ENCODE results near the gene NDNF. TPM values are rescaled to one million over a fixed set of nuclear protein-coding genes. Genes with fewer than 3 reads are reported as not detected.

NDNF gene
- total and polyA plus RNA-seq, 9 of the 15 experiments (the other 6 are each of a cell fraction or from before 2014, with no cell fraction given): not detected

- TF ChIP-seq ZNF318 (IDR thresholded peaks at IDR 0.05; ENCODE audit: borderline replicate concordance in 1 of 2, low read depth in 1 of 2) (no peak), PRPF4 (IDR thresholded peaks at IDR 0.05; ENCODE audit: insufficient read depth, low read depth, low read length, poor library complexity, severe bottlenecking) (no peak), MECOM (CRISPR knock-in tag; IDR thresholded peaks at IDR 0.05) (no peak), ZNF239 (CRISPR knock-in tag; IDR thresholded peaks at IDR 0.05) (no peak), SMARCB1 (IDR thresholded peaks at IDR 0.05; ENCODE audit: insufficient read length, low read depth) (no peak), ZNF431 (CRISPR knock-in tag; IDR thresholded peaks at IDR 0.05) (no peak), DNMT1 (IDR thresholded peaks at IDR 0.05) (no peak), ZNF134 (CRISPR knock-in tag; conservative IDR thresholded peaks at IDR 0.05) (no peak), ZNF282 (CRISPR knock-in tag; IDR thresholded peaks at IDR 0.05) (no peak), ZNF212 (CRISPR knock-in tag; IDR thresholded peaks at IDR 0.05) (no peak), ZNF407 (IDR thresholded peaks at IDR 0.05; ENCODE audit: low read depth) (no peak), NUFIP1 (IDR thresholded peaks at IDR 0.05; ENCODE audit: partially characterized antibody) (no peak)
These were observed 16.3 kb downstream of the NDNF start (continued) for GRCh38 chr4:121056066-121056465.

Measured in K562 (cell line).